DOHH2 (cell line): ENCODE results near the gene SSTR5.

ENCODE experiments used
- CTCF ChIP-seq: fragments of 200-600 bp; sonication (generic); IDR thresholded peaks from one replicate; pipeline ENCODE4 v1.5.1; 2014; ENCODE audit warnings: antibody characterized with exemption, mild to moderate bottlenecking, low read depth, low read length; ENCODE audit not compliant: poor library complexity, severe bottlenecking
- EZH2phosphoT487 ChIP-seq: fragments of 200-600 bp; sonication (generic); IDR thresholded peaks from 2 replicates; pipeline ENCODE4 v1.6.1; 2017; ENCODE audit warnings: borderline replicate concordance, mild to moderate bottlenecking, antibody characterized with exemption, low read length, moderate library complexity, mixed read lengths

DNA sequence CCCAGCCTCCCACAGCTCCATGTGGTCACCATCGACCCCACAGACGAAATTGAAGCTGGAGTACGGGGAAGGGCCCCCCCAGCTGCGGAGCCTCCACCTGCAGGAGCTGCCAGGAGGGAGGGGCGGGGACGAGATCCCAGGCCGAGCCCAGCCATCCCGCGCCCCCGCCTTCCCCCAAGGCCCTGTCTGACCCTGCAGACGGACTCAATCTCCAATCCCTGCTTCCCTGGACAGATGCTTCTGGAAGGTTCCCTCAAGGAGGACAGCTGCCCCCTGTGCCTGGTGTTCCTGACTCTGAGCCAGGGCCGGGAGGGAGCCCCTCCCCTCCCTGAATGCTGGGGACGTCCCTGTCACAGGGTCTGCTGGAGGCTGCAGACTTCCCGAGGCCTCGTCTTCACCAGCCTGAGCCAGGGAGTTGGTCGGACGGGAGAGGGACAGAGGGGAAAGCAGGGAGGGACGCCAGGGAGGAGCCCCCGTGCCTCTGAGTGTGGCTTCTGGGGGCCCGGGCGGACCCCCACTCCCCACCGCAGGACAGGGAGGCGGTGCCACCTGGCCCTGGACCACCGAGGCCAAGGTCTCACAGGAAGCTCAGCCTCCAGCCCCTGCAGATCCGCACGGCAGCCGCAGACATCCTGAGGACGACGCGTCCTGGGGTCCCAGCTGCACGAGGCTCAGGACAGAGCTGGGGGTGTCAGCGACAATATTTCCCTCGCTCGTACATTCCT lies 44.8 kb downstream of the SSTR5 start:
- TF ChIP-seq CTCF (no peak), EZH2phosphoT487 (no peak)
